Tibial nerve (tissue), 4 donors: ENCODE measurements around the gene NPPA. TPM values are rescaled to one million over a fixed set of nuclear protein-coding genes. Genes with fewer than 3 reads are reported as not detected.

Experiments used
- DNase-seq, 2 donors: peaks; one replicate each; pipeline ENCODE4 v3.0.0-alpha.2; 2019; ENCODE audit warnings: low spot score in 2 of 2
- H3K27ac ChIP-seq, 4 donors: fragments of 200-600 bp; sonication (generic) in 3 of 4; one replicate each; pipeline ENCODE4 v1.5.1; 2017 to 2019; ENCODE audit warnings: mild to moderate bottlenecking in 1 of 4
- H3K27me3 ChIP-seq, 2 donors: fragments of 200-600 bp; sonication (generic) in 1 of 2; one replicate each; pipeline versions ENCODE4 v1.5.1 to v1.6.0; 2017 to 2019
- H3K36me3 ChIP-seq, 3 donors: fragments of 200-600 bp; sonication (generic); one replicate each; pipeline ENCODE4 v1.5.1; 2018 to 2019
- H3K4me1 ChIP-seq, 4 donors: fragments of 200-600 bp; sonication (generic) in 3 of 4; one replicate each; pipeline ENCODE4 v1.5.1; 2017 to 2019
- H3K4me3 ChIP-seq, 4 donors: fragments of 200-600 bp; sonication (generic) in 3 of 4; one replicate each; pipeline ENCODE4 v1.5.1; 2017 to 2019; ENCODE audit warnings: mild to moderate bottlenecking in 1 of 4, moderate library complexity in 1 of 4
- H3K9me3 ChIP-seq, 4 donors: fragments of 200-600 bp; sonication (generic) in 3 of 4; one replicate each; pipeline ENCODE4 v1.5.1; 2017 to 2019
- EP300 ChIP-seq, 2 donors: sonication (generic); formaldehyde crosslinking; IDR thresholded peaks; one replicate each; pipeline ENCODE4 v1.6.1; 2017; ENCODE audit warnings: antibody characterized with exemption in 2 of 2, mild to moderate bottlenecking in 1 of 2
- POLR2A ChIP-seq, 2 donors: fragments of 450-650 bp; IDR thresholded peaks; one replicate each; pipeline ENCODE4 v1.6.1; 2017; ENCODE audit warnings: antibody characterized with exemption in 2 of 2, mild to moderate bottlenecking in 2 of 2, moderate library complexity in 2 of 2
- WGBS, 2 donors: methylation state at CpG; one replicate each; pipeline ENCODE4 v1.1.5; 2018; 5-methylcytosine and 5-hydroxymethylcytosine counted together
- total RNA-seq, 4 donors: library from RNA; depleted of rRNA; stranded (reverse); fragments of >200 nt; gene quantifications; one replicate each; pipeline ENCODE4 v1.1.0, GENCODE V29; 2016
- TF ChIP-seq, protein P1 (sequence below), 5 experiments: fragments of 200-600 bp in 3 of 5; fragments of 450-650 bp in 2 of 5; sonication (generic) in 3 of 5; IDR thresholded peaks; one replicate each; pipeline ENCODE4 v1.5.1; 2016 to 2019; ENCODE audit warnings: antibody characterized with exemption in 5 of 5, mild to moderate bottlenecking in 3 of 5, moderate library complexity in 2 of 5

NPPA gene
- total RNA-seq, 4 donors from 2014 or later = 3.0 TPM; not detected in 3

- no peaks in the 10 kb centered on the region for H3K9me3 ChIP-seq
- TF ChIP-seq POLR2A (IDR thresholded peaks at IDR 0.05) = no peak
- no peak overlapping the region for H3K27ac ChIP-seq
- H3K4me3 ChIP-seq = no peak overlapping the region
- H3K4me1 ChIP-seq = no peaks in the 10 kb centered on the region
- DNase-seq = no peak
- peaks cover 0 to 22% of the 10 kb centered on the region in 2 donors for H3K27me3 ChIP-seq
- peaks cover 0 to 22% (median 0%) of the 10 kb centered on the region in 3 donors for H3K36me3 ChIP-seq
- 63 to 74% methylated on average over 6 to 7 of the region's 7 CpGs for WGBS, 2 donors
Measured at GRCh38 chr1:11851180-11851579, 3.6 kb upstream of the NPPA start.

GRCh38 chr1:11850156-11850555, 2.6 kb upstream of the NPPA start:
- peaks cover 0 to 32% (median 0%) of the 10 kb centered on the region in 3 donors for H3K36me3 ChIP-seq
- TF ChIP-seq, protein P1, sequence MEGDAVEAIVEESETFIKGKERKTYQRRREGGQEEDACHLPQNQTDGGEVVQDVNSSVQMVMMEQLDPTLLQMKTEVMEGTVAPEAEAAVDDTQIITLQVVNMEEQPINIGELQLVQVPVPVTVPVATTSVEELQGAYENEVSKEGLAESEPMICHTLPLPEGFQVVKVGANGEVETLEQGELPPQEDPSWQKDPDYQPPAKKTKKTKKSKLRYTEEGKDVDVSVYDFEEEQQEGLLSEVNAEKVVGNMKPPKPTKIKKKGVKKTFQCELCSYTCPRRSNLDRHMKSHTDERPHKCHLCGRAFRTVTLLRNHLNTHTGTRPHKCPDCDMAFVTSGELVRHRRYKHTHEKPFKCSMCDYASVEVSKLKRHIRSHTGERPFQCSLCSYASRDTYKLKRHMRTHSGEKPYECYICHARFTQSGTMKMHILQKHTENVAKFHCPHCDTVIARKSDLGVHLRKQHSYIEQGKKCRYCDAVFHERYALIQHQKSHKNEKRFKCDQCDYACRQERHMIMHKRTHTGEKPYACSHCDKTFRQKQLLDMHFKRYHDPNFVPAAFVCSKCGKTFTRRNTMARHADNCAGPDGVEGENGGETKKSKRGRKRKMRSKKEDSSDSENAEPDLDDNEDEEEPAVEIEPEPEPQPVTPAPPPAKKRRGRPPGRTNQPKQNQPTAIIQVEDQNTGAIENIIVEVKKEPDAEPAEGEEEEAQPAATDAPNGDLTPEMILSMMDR (IDR thresholded peaks at IDR 0.05) = no peak
- TF ChIP-seq EP300 (IDR thresholded peaks at IDR 0.05) (no peak), POLR2A (IDR thresholded peaks at IDR 0.05) (no peak)
- H3K27me3 ChIP-seq = peaks cover 0 to 22% of the 10 kb centered on the region in 2 donors
- no peaks in the 10 kb centered on the region for H3K9me3 ChIP-seq
- no peak overlapping the region for H3K4me3 ChIP-seq
- WGBS, 2 donors = 43 to 58% methylated on average over 11 of the region's 11 CpGs
- no peak overlapping the region for H3K27ac ChIP-seq
- no peaks in the 10 kb centered on the region for H3K4me1 ChIP-seq
- no peak for DNase-seq

DNA sequence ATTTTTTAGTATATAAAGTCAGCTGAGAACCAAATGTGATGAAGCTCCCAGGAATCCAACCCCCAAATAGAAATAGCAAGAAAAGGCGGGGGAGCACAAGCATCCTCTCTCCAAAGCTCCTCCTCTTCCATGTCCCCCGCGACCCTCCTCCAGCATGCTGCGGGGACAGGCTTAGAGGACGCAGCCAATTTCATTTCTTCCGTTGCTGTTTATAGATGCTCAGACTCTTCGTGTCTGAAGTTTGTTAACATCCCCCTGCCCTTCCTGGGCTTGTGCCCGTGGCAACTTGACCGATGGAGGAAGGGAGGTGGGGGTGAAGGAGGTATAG, 754 bp upstream of the NPPA start:
- H3K36me3 ChIP-seq = peaks cover 0 to 51% (median 0%) of the 10 kb centered on the region in 3 donors
- TF ChIP-seq POLR2A (IDR thresholded peaks at IDR 0.05) = no peak
- TF ChIP-seq EP300 (IDR thresholded peaks at IDR 0.05) = no peak
- TF ChIP-seq, protein P1 (IDR thresholded peaks at IDR 0.05) = no peak
- no peaks in the 10 kb centered on the region for H3K4me1 ChIP-seq
- peaks cover 0 to 9% of the 10 kb centered on the region in 2 donors for H3K27me3 ChIP-seq
- DNase-seq = no peak
- H3K4me3 ChIP-seq = no peak overlapping the region
- H3K9me3 ChIP-seq = no peaks in the 10 kb centered on the region
- 42 to 64% methylated on average over 9 of the region's 9 CpGs for WGBS, 2 donors
- no peak overlapping the region for H3K27ac ChIP-seq

DNA sequence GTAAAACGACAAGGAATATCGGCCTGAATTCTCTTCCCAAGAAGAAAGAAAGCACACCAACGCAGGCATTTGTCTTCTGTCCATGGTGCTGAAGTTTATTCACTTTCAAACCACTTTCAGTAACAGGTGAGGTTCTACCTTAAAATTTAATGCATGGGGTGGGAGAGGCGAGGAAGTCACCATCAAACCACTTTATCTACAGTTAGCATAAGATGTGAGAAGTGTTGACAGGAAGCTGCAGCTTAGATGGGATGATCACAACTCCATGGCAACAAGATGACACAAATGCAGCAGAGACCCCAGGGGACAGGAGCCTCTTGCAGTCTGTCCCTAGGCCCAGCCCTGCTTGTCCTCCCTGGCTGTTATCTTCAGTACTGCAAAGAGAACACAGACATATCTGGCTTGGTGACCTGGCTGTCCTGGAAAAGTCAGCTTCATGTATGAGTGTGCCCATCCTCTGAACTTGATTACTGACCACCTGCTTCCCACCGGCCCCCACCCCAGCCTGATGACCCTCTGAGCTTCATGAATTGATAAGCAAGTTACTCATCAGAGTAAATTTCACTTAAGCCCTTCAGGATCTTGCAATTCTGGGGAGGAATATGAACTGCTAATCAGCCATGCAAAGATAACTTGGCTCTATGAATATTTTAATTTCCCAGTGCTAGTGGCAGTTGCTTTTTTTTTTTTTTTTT, 1.8 kb downstream of the NPPA start:
- 41 to 46% methylated on average over 5 of the region's 5 CpGs for WGBS, 2 donors
- H3K27me3 ChIP-seq = no peaks in the 10 kb centered on the region
- H3K27ac ChIP-seq = no peak overlapping the region
- TF ChIP-seq POLR2A (IDR thresholded peaks at IDR 0.05) = no peak
- no peak overlapping the region for H3K4me3 ChIP-seq
- H3K9me3 ChIP-seq = no peaks in the 10 kb centered on the region
- no peaks in the 10 kb centered on the region for H3K4me1 ChIP-seq
- DNase-seq = no peak
- H3K36me3 ChIP-seq = peaks cover 0 to 76% (median 7%) of the 10 kb centered on the region in 3 donors

- TF ChIP-seq, protein P1 (IDR thresholded peaks at IDR 0.05) = no peak
- TF ChIP-seq EP300 (IDR thresholded peaks at IDR 0.05) = no peak
- no peak for TF ChIP-seq POLR2A (IDR thresholded peaks at IDR 0.05)
- no peak overlapping the region for H3K27ac ChIP-seq
- DNase-seq = peak in 1 of 2 donors; percentile 23
- no peaks in the 10 kb centered on the region for H3K27me3 ChIP-seq
- 58 to 65% methylated on average over 19 of the region's 19 CpGs for WGBS, 2 donors
- H3K9me3 ChIP-seq = no peaks in the 10 kb centered on the region
- H3K4me3 ChIP-seq = no peak overlapping the region
- H3K4me1 ChIP-seq = no peaks in the 10 kb centered on the region
- H3K36me3 ChIP-seq = peaks cover 0 to 97% (median 17%) of the 10 kb centered on the region in 3 donors
Measured at GRCh38 chr1:11842154-11843041, 5.2 kb downstream of the NPPA start.
